ENCODE measurements around the gene CCDC171. TPM values are rescaled to one million over a fixed set of nuclear protein-coding genes. Genes with fewer than 3 reads are reported as not detected.

The CCDC171 gene
- total and polyA plus RNA-seq, 2 of the 13 experiments (the other 11 are each of a cell fraction or from before 2014, with no cell fraction given), result 0.95 to 2.5 TPM

DNA sequence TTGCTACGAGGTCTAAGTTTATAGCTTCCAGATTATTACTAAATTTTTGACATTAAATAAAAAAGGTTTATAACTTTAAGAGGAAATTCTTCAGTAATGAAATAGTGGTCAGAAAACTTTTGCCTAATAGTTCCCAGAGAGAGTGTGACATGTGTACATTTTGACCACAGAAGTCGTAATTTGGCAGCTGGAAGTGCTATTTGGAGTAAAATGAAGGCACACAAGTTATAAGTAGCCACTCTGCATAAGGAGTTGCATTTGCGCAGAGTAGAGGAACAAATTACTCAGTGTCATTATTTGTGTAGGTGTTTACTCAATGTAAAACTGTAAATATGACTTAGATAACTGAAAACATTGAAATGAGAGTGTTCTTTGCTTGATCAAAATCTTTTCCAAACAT, 408.4 kb downstream of the CCDC171 start (continued):
- TF ChIP-seq, protein P1, sequence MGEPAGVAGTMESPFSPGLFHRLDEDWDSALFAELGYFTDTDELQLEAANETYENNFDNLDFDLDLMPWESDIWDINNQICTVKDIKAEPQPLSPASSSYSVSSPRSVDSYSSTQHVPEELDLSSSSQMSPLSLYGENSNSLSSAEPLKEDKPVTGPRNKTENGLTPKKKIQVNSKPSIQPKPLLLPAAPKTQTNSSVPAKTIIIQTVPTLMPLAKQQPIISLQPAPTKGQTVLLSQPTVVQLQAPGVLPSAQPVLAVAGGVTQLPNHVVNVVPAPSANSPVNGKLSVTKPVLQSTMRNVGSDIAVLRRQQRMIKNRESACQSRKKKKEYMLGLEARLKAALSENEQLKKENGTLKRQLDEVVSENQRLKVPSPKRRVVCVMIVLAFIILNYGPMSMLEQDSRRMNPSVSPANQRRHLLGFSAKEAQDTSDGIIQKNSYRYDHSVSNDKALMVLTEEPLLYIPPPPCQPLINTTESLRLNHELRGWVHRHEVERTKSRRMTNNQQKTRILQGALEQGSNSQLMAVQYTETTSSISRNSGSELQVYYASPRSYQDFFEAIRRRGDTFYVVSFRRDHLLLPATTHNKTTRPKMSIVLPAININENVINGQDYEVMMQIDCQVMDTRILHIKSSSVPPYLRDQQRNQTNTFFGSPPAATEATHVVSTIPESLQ (CRISPR knock-in tag; conservative IDR thresholded peaks at IDR 0.05), result no peak
- TF ChIP-seq, protein P2, sequence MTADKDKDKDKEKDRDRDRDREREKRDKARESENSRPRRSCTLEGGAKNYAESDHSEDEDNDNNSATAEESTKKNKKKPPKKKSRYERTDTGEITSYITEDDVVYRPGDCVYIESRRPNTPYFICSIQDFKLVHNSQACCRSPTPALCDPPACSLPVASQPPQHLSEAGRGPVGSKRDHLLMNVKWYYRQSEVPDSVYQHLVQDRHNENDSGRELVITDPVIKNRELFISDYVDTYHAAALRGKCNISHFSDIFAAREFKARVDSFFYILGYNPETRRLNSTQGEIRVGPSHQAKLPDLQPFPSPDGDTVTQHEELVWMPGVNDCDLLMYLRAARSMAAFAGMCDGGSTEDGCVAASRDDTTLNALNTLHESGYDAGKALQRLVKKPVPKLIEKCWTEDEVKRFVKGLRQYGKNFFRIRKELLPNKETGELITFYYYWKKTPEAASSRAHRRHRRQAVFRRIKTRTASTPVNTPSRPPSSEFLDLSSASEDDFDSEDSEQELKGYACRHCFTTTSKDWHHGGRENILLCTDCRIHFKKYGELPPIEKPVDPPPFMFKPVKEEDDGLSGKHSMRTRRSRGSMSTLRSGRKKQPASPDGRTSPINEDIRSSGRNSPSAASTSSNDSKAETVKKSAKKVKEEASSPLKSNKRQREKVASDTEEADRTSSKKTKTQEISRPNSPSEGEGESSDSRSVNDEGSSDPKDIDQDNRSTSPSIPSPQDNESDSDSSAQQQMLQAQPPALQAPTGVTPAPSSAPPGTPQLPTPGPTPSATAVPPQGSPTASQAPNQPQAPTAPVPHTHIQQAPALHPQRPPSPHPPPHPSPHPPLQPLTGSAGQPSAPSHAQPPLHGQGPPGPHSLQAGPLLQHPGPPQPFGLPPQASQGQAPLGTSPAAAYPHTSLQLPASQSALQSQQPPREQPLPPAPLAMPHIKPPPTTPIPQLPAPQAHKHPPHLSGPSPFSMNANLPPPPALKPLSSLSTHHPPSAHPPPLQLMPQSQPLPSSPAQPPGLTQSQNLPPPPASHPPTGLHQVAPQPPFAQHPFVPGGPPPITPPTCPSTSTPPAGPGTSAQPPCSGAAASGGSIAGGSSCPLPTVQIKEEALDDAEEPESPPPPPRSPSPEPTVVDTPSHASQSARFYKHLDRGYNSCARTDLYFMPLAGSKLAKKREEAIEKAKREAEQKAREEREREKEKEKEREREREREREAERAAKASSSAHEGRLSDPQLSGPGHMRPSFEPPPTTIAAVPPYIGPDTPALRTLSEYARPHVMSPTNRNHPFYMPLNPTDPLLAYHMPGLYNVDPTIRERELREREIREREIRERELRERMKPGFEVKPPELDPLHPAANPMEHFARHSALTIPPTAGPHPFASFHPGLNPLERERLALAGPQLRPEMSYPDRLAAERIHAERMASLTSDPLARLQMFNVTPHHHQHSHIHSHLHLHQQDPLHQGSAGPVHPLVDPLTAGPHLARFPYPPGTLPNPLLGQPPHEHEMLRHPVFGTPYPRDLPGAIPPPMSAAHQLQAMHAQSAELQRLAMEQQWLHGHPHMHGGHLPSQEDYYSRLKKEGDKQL (CRISPR knock-in tag; IDR thresholded peaks at IDR 0.05; ENCODE audit: low read depth), result no peak
- TF ChIP-seq BCL6 (CRISPR knock-in tag; IDR thresholded peaks at IDR 0.05) (no peak), FOSL1 (CRISPR knock-in tag; IDR thresholded peaks at IDR 0.05; ENCODE audit: borderline replicate concordance) (no peak)
- TF ChIP-seq, protein P3, sequence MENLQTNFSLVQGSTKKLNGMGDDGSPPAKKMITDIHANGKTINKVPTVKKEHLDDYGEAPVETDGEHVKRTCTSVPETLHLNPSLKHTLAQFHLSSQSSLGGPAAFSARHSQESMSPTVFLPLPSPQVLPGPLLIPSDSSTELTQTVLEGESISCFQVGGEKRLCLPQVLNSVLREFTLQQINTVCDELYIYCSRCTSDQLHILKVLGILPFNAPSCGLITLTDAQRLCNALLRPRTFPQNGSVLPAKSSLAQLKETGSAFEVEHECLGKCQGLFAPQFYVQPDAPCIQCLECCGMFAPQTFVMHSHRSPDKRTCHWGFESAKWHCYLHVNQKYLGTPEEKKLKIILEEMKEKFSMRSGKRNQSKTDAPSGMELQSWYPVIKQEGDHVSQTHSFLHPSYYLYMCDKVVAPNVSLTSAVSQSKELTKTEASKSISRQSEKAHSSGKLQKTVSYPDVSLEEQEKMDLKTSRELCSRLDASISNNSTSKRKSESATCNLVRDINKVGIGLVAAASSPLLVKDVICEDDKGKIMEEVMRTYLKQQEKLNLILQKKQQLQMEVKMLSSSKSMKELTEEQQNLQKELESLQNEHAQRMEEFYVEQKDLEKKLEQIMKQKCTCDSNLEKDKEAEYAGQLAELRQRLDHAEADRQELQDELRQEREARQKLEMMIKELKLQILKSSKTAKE (CRISPR knock-in tag; IDR thresholded peaks at IDR 0.05; ENCODE audit: borderline replicate concordance), result no peak

Measured in HepG2 (cell line).